MG63 (cell line): ENCODE measurements around the gene CCL23. TPM values are rescaled to one million over a fixed set of nuclear protein-coding genes. Genes with fewer than 3 reads are reported as not detected.
"Not testable (repeated sequence)": the region's sequence is repeated elsewhere in the genome, so short reads cannot be mapped to it uniquely, and the experiment has no call there.

Source experiments
- DNase-seq: peaks from one replicate; pipeline ENCODE4 v3.0.0-alpha.2; 2020
- H3K27me3 ChIP-seq: fragments of 250-450 bp; sonication (Bioruptor Pico); 2 replicates; pipeline ENCODE4 v1.5.1; 2020; ENCODE audit warnings: mild to moderate bottlenecking, moderate library complexity
- H3K36me3 ChIP-seq: fragments of 250-450 bp; sonication (Bioruptor Pico); 2 replicates; pipeline ENCODE4 v1.5.1; 2020; ENCODE audit warnings: mild to moderate bottlenecking, moderate library complexity
- H3K4me3 ChIP-seq: fragments of 250-450 bp; sonication (Bioruptor Pico); 2 replicates; pipeline ENCODE4 v1.5.1; 2020; ENCODE audit warnings: mild to moderate bottlenecking, moderate library complexity
- H3K9me3 ChIP-seq: fragments of 250-450 bp; sonication (Bioruptor Pico); 2 replicates; pipeline ENCODE4 v1.5.1; 2020; ENCODE audit warnings: mild to moderate bottlenecking, moderate library complexity
- total RNA-seq: library from RNA; depleted of rRNA; stranded (reverse); fragments of >200 nt; shearing (Covaris generic); gene quantifications from 2 replicates; pipeline ENCODE4 v1.2.3, GENCODE V29; 2014; ENCODE audit warnings: low replicate concordance

CCL23 gene
- total RNA-seq, 1 experiment from 2014 or later = not detected

DNA sequence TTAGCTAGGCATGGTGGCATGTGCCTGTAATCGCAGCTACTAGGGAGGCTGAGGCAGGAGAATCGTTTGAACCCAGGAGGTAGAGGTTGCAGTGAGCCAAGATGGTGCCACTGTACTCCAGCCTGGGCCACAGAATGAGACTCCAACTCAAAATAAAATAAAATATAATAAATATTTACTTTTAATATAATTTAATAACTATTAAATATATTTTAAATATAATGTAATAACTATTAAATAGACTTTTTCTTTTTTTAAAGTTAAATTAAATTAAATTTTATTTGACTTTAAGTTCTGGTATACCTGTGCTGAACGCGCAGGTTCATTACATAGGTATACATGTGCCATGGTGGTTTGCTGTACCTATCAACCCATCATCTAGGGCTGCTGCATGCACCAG is 1.9 kb downstream of the CCL23 start:
- not testable (repeated sequence) for H3K36me3 ChIP-seq, H3K9me3 ChIP-seq, DNase-seq, H3K4me3 ChIP-seq
- peaks cover 12% of the 10 kb centered on the region for H3K27me3 ChIP-seq

DNA sequence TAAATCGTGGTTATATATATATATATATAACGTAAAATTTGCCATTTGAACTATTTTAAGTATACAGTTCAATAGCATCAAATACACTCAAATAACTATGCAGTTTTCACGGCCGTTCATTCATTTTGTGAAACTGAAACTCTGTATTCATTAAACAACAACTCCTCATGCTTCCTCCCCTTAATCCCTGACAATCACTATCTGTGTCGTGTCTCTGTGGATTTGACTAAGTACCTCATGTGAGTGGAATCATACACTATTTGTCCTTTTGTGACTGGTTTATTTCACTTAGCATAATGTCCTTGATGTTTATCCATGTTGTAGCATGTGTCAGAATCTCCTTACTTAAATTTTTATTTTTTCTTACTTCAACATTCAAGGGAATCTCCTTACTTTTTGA is 2.8 kb downstream of the CCL23 start:
- Histone ChIP-seq H3K36me3 (no peaks in the 10 kb centered on the region), H3K27me3 (peaks cover 6% of the 10 kb centered on the region; the same call in 1 of the 2 replicates), H3K4me3 (no peak overlapping the region), H3K9me3 (no peaks in the 10 kb centered on the region; the same call in 1 of the 2 replicates)
- no peak for DNase-seq

DNA sequence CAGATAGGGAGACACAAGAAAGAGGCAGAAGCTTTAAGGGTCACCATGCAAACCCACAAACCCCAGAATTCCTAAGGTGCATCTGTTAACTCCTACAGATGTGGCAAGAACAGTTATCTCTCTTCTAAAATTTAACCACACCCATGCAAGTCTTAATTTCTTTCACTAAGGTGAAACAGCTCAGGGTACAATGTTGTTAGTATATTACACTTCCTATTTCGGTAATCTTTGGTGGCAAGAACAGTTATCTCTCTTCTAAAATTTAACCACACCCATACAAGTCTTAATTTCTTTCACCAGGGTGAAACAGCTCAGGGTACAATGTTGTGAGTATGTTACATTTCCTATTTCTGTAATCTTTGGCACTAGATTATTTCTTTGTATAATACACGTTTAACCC is 6.6 kb downstream of the CCL23 start:
- Histone ChIP-seq H3K9me3 (peaks cover 5% of the 10 kb centered on the region), H3K36me3 (no peaks in the 10 kb centered on the region), H3K27me3 (no peaks in the 10 kb centered on the region), H3K4me3 (no peak overlapping the region)
- no peak for DNase-seq

DNA sequence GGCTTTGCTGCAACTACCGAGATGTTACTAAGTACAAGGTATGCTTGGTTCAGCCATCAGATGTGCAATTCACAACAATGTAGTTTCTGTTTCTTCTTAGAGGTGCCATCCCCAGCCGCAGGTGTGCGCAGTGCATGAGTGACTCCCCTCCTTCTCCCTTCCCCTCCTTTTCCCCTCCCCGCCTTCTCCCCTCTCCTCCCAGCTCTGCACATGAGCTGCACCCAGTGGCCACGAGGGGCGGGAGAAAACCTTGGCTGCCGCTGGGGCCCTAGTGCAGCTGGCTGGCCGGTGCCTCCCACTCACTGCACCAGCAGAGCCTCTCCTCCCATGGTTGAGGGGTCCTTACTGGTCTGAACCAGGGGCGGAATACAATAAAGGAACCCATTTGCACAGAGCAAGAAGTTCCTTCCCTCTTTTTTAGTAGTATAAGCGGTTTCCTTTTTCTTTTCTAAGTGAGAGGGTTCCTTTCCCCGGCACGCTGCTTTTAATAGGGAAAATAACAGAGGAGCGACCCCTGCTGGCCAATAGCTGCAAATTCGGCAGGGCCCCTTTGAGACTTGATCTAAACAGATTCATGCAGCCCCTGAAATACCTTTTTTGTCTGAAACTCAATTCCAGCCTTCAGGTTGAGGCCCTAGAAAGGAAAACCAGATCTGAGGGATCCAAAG is 8.6 kb downstream of the CCL23 start:
- H3K36me3 ChIP-seq = no peaks in the 10 kb centered on the region
- DNase-seq = no peak
- H3K9me3 ChIP-seq = peaks cover 5% of the 10 kb centered on the region
- H3K4me3 ChIP-seq = no peak overlapping the region
- H3K27me3 ChIP-seq = no peaks in the 10 kb centered on the region

DNA sequence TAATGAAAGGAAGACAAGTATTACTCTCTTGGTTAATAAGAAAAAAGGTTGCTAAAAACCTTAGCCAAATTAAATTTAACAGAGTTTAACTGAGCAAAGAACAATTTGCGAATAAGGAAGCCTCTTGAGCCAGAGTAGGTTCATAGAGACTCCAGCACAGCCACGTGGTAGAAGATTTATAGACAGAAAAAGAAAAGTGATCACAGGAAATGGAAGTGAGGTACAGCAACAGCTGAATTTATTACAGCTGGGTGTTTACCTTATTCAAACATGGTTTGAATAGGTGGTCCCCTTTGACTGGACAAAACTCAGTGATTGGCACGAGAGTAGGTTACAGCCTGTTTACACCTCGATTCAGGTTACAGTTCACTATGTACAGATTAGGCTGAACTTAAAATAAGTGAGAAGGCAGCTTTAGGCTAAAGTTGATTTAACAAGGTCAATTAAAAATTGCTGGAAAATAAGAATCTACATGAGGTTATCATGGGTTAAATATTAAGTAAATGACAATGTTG is 13.1 kb downstream of the CCL23 start:
- Histone ChIP-seq H3K9me3 (peaks cover 4% of the 10 kb centered on the region), H3K36me3 (no peaks in the 10 kb centered on the region), H3K27me3 (no peaks in the 10 kb centered on the region), H3K4me3 (no peak overlapping the region)
- no peak for DNase-seq

DNA sequence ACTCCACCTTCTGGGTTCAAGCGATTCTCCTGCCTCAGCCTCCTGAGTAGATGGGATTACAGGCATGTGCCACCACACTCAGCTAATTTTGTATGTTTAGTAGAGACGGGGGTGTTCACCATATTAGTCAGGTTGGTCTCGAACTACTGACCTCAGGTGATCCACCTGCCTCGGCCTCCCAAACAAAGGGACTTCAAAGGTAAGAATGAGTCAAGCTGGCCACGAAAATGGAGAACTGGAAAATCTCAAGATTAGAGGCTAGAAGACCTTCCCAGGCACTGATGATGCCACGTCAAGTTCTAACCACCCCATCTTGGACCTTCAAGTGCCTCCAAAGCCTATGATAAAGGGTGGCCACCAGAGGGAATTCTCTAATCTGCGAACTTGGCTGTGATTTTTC is 15.1 kb downstream of the CCL23 start:
- H3K4me3 ChIP-seq = no peak overlapping the region
- no peaks in the 10 kb centered on the region for H3K9me3 ChIP-seq
- DNase-seq = no peak
- H3K36me3 ChIP-seq = no peaks in the 10 kb centered on the region
- H3K27me3 ChIP-seq = no peaks in the 10 kb centered on the region

DNA sequence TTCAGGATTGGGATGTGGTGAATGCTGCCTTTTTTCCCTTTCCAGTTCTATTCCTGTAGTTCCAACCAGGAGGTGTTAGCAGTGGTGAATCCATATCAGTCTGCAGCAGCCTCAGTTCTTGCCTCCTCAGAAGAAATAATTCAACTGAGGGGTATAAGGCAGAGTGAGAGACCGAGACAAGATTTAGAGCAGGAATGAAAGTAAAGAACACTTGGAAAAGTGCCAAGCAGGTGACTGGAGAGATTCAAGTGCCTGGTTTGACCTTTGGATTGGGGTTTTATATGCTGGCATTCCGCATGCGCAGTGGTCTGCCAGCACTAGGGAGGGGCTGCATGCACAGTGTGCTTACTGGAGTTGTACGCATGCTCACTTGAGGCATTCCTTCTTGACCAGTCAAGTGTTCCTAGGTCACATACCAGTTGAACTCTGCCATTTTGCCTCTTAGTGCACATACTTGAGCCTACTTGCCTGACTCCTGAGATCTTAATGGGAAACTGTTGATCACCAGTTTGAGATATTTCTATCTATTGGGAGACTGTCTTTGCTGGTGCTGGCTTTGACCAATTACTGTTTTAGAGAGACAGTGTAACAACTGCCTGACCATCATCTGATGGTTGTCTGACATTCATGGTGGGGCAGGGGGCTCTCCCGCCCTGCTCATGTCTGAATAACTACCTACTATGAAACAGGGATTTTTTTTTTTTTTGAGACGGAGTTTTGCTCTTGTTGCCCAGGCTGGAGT is 15.7 kb downstream of the CCL23 start:
- Histone ChIP-seq H3K4me3 (no peak overlapping the region), H3K9me3 (no peaks in the 10 kb centered on the region), H3K27me3 (no peaks in the 10 kb centered on the region), H3K36me3 (no peaks in the 10 kb centered on the region)
- DNase-seq = no peak

DNA sequence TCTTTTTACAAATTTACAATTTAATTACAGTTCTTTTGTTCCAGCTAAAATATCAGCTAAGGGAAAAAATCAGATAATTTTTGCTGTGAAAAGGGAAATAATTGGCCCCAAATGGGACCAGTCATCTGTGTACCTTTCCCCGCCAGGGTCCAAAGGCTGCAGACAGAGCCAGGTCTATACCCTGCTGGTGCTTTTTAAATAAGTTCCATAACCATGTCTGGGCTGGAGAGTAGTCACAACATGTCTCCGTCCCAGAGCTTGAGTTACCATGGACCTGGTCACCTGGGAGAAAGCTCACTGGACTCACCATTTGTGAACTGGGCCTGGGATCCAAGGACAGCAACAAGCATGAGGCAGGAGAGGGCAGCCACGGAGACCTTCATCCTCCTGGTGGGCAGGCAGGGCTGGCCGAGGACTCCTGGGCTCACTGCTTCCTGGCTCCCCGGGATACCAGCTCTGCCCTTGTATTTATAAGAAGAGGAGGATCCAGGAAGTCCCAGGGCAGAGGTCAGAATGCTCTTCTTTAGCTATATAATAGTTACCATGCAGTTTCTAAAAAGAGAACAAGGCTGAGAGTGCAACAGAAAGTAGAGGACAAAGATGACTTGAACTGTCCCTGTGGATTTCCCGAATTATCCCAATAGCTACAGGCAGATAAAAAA is 16.5 kb downstream of the CCL23 start, which contains the start of gene CCL15:
Gene CCL15, minus strand, starts transcription at position 444 of the 662 bp plus-strand sequence. Its CDS starts 61 bp downstream, at position 383.
- Histone ChIP-seq H3K9me3 (no peaks in the 10 kb centered on the region), H3K4me3 (no peak within 1 kb of the TSS), H3K27me3 (peaks cover 6% of the 10 kb centered on the region), H3K36me3 (no peaks in the 10 kb centered on the region)
- DNase-seq = no peak

DNA sequence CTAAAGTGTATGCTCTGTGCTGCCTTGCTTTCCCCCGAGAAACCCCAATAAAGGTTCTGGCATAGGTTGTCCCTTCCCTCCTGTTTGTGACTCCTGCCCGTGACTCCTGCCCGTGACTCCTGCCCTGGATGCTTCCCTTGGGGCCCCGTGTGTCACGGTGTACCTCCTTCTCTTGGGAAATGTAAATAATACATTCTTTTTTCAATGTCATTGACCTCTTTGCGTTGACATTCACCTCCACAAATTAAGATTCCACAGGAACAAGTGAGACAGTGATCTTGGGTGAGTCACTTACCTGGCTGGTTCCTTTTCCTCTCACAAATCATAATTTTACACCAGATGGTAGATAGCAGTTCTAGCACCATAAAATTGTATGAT is 17.1 kb downstream of the CCL23 start:
- no peak for DNase-seq
- no peak overlapping the region for H3K4me3 ChIP-seq
- H3K27me3 ChIP-seq = peaks cover 6% of the 10 kb centered on the region
- no peaks in the 10 kb centered on the region for H3K9me3 ChIP-seq
- no peaks in the 10 kb centered on the region for H3K36me3 ChIP-seq

DNA sequence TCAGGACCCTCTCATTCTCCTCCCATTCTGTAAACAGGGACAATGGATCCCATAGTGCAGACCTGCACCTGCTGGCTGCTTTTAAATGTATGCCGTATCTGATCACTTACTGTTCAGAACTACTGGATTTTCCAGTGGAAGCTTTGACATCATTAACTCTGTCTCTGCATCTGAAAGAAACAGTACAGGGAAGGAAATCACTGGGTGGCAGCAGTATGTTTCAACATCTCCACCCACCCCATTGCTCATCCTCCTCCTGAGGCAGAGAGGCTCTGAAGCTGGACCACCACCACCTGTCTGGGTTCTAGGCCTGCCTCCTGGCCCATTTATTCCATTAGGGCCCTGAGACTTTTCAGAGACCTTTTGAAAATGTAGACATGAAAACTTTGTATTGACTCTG is 19.0 kb downstream of the CCL23 start:
- Histone ChIP-seq H3K27me3 (peaks cover 6% of the 10 kb centered on the region), H3K36me3 (no peaks in the 10 kb centered on the region), H3K9me3 (no peaks in the 10 kb centered on the region), H3K4me3 (no peak overlapping the region)
- no peak for DNase-seq

DNA sequence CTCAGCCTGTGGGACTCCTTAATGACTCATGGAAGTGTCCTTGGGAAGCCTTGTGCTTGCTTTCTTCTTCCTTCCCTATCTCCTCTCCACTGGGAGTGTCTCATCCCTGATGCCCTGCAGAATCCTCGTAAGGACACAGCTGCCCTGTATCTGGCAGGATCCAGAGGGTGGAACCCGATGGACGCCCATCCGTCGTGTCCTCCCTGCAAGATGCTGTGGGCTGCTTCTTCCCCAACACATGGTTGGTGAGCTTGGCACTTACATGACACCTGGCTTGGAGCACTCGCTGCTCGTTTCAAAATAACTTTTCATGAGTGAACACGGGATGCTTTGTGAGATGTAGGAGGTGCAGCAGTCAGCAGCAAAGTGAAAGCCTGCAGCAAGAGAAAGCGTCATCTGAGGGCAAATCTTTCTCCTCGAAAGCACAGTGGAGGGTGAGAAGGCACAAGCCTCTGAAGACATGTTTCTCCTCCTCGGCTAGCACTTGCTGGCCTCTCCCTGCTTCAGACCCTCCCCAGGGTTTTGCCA is 19.7 kb downstream of the CCL23 start:
- H3K4me3 ChIP-seq = no peak overlapping the region
- no peak for DNase-seq
- no peaks in the 10 kb centered on the region for H3K36me3 ChIP-seq
- no peaks in the 10 kb centered on the region for H3K9me3 ChIP-seq
- H3K27me3 ChIP-seq = peaks cover 6% of the 10 kb centered on the region

DNA sequence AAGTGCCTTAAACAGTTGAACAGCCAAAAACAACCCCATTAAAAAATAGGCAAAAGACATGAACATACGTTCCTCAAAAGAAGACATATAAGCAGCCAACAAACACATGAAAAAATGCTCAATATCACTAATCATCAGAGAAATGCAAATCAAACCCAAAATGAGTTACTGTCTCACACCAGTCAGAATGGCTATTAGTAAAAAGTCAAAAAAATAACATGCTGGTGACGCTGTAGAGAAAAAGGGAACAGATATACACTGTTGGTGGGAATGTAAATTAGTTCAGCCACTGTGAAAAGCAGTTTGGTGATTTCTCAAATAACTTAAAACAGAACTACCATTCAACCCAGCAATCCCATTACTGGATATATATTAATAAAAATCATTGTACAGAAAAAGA is 22.4 kb downstream of the CCL23 start:
- not testable (repeated sequence) for DNase-seq, H3K36me3 ChIP-seq, H3K4me3 ChIP-seq

DNA sequence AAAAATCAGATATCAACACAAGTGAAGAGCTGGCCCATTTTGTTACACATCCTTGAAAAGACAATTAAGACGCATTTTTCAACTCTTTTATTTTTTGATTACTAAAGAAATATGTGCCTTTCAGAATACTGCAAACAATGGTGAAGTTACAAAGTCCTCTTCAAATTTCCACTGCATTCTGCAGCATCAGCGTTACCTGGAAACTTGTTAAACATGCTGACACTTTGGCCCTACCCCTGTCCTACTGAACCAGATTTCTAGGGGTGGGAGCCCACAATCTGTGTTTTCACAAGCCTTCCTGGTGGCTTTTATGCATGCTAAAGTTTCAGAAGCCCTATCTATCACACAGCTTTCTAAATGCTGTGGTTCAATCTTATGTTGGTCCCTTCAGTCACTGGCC is 26.7 kb downstream of the CCL23 start:
- no peak for DNase-seq
- Histone ChIP-seq H3K9me3 (0 out of 2 replicates have a peak, but pooled peaks cover 2% of the 10 kb centered on the region), H3K27me3 (no peaks in the 10 kb centered on the region), H3K4me3 (no peak overlapping the region), H3K36me3 (no peaks in the 10 kb centered on the region)

More for the DNA sequence above, 22.4 kb downstream of the CCL23 start:
- H3K27me3 ChIP-seq, H3K9me3 ChIP-seq: not testable (repeated sequence)

DNA sequence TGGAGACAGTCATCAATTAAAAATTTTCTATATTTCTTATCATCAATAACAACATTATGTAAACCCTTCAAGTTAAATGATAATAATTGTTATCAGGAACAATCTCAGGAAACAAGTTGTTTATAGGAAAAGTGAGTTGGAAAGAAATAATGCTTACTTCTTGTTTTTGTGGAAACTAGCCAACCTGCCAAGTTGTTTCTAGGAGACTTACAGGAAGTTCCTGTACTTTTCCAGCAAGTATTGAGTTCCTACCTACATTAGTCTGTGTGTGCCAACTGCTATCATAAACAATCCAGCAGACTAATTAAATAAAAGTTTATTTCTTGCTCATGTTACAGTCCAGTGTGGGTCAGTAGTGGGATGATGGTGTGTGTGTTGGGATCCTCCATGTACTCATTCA is 29.6 kb downstream of the CCL23 start:
- no peak for DNase-seq
- Histone ChIP-seq H3K36me3 (no peaks in the 10 kb centered on the region), H3K9me3 (0 out of 2 replicates have a peak, but pooled peaks cover 2% of the 10 kb centered on the region), H3K4me3 (no peak overlapping the region), H3K27me3 (no peaks in the 10 kb centered on the region)

DNA sequence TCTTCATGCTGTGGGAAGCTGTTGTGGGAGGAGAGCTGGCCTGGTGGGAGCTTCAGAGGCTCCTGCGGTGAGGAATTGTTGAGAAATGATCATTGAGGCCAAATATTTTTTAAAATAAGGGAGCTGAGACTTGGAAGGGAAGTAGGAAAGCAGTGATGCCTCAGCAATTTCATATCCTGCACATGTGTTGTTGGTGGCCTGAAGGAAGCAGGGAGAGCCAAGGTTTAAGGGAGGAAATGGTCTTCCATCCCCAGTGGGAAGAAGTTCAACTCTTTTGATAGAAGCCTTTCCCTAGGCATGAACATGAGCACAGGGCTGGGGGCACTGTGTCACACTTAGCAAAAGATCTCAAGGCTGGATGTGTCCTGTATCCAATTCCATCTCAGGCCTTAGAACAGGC is 31.1 kb downstream of the CCL23 start, which contains the start of gene CCL14:
Gene CCL14, minus strand, starts transcription at position 87 of the 400 bp plus-strand sequence. Its CDS starts 80 bp downstream, at position 7.
- no peak for DNase-seq
- Histone ChIP-seq H3K36me3 (no peaks in the 10 kb centered on the region), H3K4me3 (no peak within 1 kb of the TSS), H3K9me3 (0 out of 2 replicates have a peak, but pooled peaks cover 2% of the 10 kb centered on the region), H3K27me3 (no peaks in the 10 kb centered on the region)

DNA sequence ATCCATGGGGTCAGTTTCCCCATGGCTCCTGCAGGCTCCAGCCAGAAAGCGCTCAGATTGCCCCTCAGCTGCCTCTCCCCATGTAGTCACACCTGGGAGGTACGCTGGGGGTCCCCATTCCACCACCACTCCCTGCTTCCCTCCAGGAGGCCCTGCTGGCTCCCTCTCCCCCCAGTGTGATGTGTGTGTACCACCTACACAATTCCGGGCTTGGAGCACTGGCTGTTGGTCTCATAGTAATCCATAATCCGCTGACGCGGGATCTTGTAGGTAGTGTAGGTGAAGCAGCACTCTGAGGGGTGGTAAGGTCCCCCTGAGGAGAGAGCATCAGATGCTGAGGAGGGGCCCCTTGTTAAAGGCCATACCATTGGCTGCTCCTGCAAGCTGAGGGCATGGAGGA is 33.6 kb downstream of the CCL23 start:
- H3K9me3 ChIP-seq = 0 out of 2 replicates have a peak, but pooled peaks cover 2% of the 10 kb centered on the region
- no peaks in the 10 kb centered on the region for H3K36me3 ChIP-seq
- no peak overlapping the region for H3K4me3 ChIP-seq
- DNase-seq = no peak
- no peaks in the 10 kb centered on the region for H3K27me3 ChIP-seq
